H1 (cell line): ENCODE results near the gene UBXN4. TPM values are rescaled to one million over a fixed set of nuclear protein-coding genes. Genes with fewer than 3 reads are reported as not detected.
A peak's percentile ranks its signal among the peaks of the same experiment; 100 is the strongest.

Experiments
- CTCF ChIA-PET: fragments of 300-600 bp; sonication (Branson Sonifier 250); formaldehyde crosslinking; loops from one replicate; lab custom pipeline; 2021; ENCODE audit not compliant: partially characterized antibody; lab: Charles Lee
- POLR2A ChIA-PET: fragments of 300-600 bp; sonication (Branson Sonifier 250); formaldehyde crosslinking; loops from one replicate; lab custom pipeline; 2021; ENCODE audit warnings: inconsistent platforms; ENCODE audit not compliant: partially characterized antibody; lab: Charles Lee
- DNase-seq, 2 experiments: peaks; one replicate each; pipeline versions ENCODE4 v3.0.0 to v3.0.0-alpha.2; 2010 to 2022; ENCODE audit warnings: low spot score in 2 of 2, low read depth in 1 of 2, mixed read lengths in 1 of 2
- FAIRE-seq: peaks from 2 replicates; lab custom pipeline; 2011; peaks lifted over from hg19 to GRCh38; lab: Jason Lieb, UNC
- H2AFZ ChIP-seq: 2 replicates; pipeline ENCODE4 v1.8.1; 2012; ENCODE audit warnings: low read length, inconsistent platforms
- H2AK5ac ChIP-seq: 2 replicates; pipeline ENCODE4 v1.6.1; 2013; ENCODE audit warnings: low read depth, low read length
- H2BK120ac ChIP-seq: replicated peaks from 2 replicates; pipeline ENCODE3; 2013; ENCODE audit warnings: low read depth, low read length, inconsistent platforms
- H2BK12ac ChIP-seq: 2 replicates; pipeline ENCODE4 v1.6.1; 2013; ENCODE audit warnings: low read depth, low read length
- H2BK15ac ChIP-seq: 2 replicates; pipeline ENCODE4 v1.6.1; 2013; ENCODE audit warnings: low read length
- H2BK20ac ChIP-seq: 2 replicates; pipeline ENCODE4 v1.6.1; 2013; ENCODE audit warnings: low read length
- H2BK5ac ChIP-seq: 2 replicates; pipeline ENCODE4 v1.6.1; 2013; ENCODE audit warnings: low read depth, low read length
- H3K14ac ChIP-seq: 2 replicates; pipeline ENCODE4 v1.6.1; 2013; ENCODE audit warnings: inconsistent platforms; ENCODE audit not compliant: insufficient read length
- H3K18ac ChIP-seq: 2 replicates; pipeline ENCODE4 v1.6.1; 2013; ENCODE audit warnings: low read length; ENCODE audit errors: extremely low read depth
- H3K23ac ChIP-seq: 2 replicates; pipeline ENCODE4 v1.6.1; 2013; ENCODE audit warnings: inconsistent platforms; ENCODE audit not compliant: insufficient read length
- H3K23me2 ChIP-seq: 2 replicates; pipeline ENCODE4 v1.6.1; 2013; ENCODE audit warnings: low read depth, low read length
- H3K27ac ChIP-seq: 2 replicates; pipeline ENCODE4 v1.6.1; 2011; ENCODE audit warnings: low read depth, low read length, inconsistent platforms
- H3K27me3 ChIP-seq, 4 experiments: replicated peaks in 1 of 4; 1 replicate in 1 of 4; 2 replicates in 3 of 4; pipeline versions ENCODE4 v1.6.1 to v1.8.1; 2011 to 2013; ENCODE audit warnings: low read length in 3 of 4, mild to moderate bottlenecking in 3 of 4, inconsistent platforms in 2 of 4, mixed read lengths in 2 of 4, moderate library complexity in 1 of 4; ENCODE audit not compliant: control insufficient read depth in 3 of 4, insufficient read depth in 3 of 4; ENCODE audit errors: extremely low read depth in 1 of 4
- H3K36me3 ChIP-seq, 4 experiments: 2 replicates each; pipeline versions ENCODE4 v1.6.1 to v1.8.1; 2011 to 2013; ENCODE audit warnings: mild to moderate bottlenecking in 4 of 4, low read length in 3 of 4, moderate library complexity in 2 of 4, control low read depth in 1 of 4, inconsistent platforms in 1 of 4; ENCODE audit not compliant: insufficient read depth in 4 of 4, control insufficient read depth in 2 of 4
- H3K4ac ChIP-seq: replicated peaks from 2 replicates; pipeline ENCODE3; 2013; ENCODE audit warnings: low read length, low read depth, mixed read lengths, inconsistent platforms; ENCODE audit not compliant: insufficient read length
- H3K4me1 ChIP-seq, 4 experiments: replicated peaks in 1 of 4; 1 replicate in 1 of 4; 2 replicates in 3 of 4; pipeline versions ENCODE4 v1.6.1 to v1.8.1; 2011 to 2013; ENCODE audit warnings: low read length in 3 of 4, inconsistent platforms in 2 of 4, mixed read lengths in 1 of 4; ENCODE audit not compliant: insufficient read depth in 4 of 4, control insufficient read depth in 3 of 4
- H3K4me2 ChIP-seq, 2 experiments: 2 replicates each; pipeline versions ENCODE4 v1.6.1 to v1.8.1; 2011 to 2013; ENCODE audit warnings: low read depth in 2 of 2, low read length in 2 of 2, control low read depth in 1 of 2, inconsistent platforms in 1 of 2, mild to moderate bottlenecking in 1 of 2; ENCODE audit not compliant: insufficient read depth in 1 of 2
- H3K4me3 ChIP-seq, 4 experiments: fragments of 200-600, 300-600 bp in 1 of 4; sonication (generic), shearing (Covaris generic), sonication (Bioruptor Twin) in 1 of 4; 2 replicates each; pipeline versions ENCODE4 v1.5.1 to v1.8.1; 2011 to 2016; ENCODE audit warnings: low read length in 4 of 4, low read depth in 3 of 4, control low read depth in 2 of 4, inconsistent platforms in 2 of 4, mild to moderate bottlenecking in 2 of 4, mixed read lengths in 1 of 4, moderate library complexity in 1 of 4; ENCODE audit not compliant: insufficient read depth in 2 of 4; ENCODE audit errors: extremely low read depth in 1 of 4
- H3K56ac ChIP-seq: replicated peaks from 2 replicates; pipeline ENCODE3; 2013; ENCODE audit warnings: low read depth, mild to moderate bottlenecking, mixed read lengths, low read length, inconsistent platforms; ENCODE audit not compliant: insufficient read length
- H3K79me1 ChIP-seq: 2 replicates; pipeline ENCODE4 v1.6.1; 2013; ENCODE audit warnings: low read depth, low read length, control low read depth
- H3K79me2 ChIP-seq, 2 experiments: 2 replicates each; pipeline versions ENCODE4 v1.6.1 to v1.8.1; 2012 to 2013; ENCODE audit warnings: low read length in 2 of 2, mild to moderate bottlenecking in 2 of 2, inconsistent platforms in 1 of 2; ENCODE audit not compliant: insufficient read depth in 2 of 2, control insufficient read depth in 1 of 2
- H3K9ac ChIP-seq, 4 experiments: replicated peaks in 1 of 4; 1 replicate in 1 of 4; 2 replicates in 3 of 4; pipeline versions ENCODE4 v1.6.1 to v1.8.1; 2011 to 2013; ENCODE audit warnings: low read depth in 3 of 4, low read length in 3 of 4, control low read depth in 2 of 4, mild to moderate bottlenecking in 2 of 4, moderate library complexity in 2 of 4, inconsistent platforms in 1 of 4; ENCODE audit errors: extremely low read depth in 1 of 4
- H3K9me3 ChIP-seq, 2 experiments: 2 replicates each; pipeline versions ENCODE4 v1.6.1 to v1.8.1; 2012 to 2013; ENCODE audit warnings: mild to moderate bottlenecking in 2 of 2, moderate library complexity in 2 of 2, control low read depth in 1 of 2, inconsistent platforms in 1 of 2, low read depth in 1 of 2, low read length in 1 of 2, mixed read lengths in 1 of 2; ENCODE audit not compliant: insufficient read depth in 2 of 2
- H4K20me1 ChIP-seq, 2 experiments: replicated peaks in 1 of 2; 2 replicates each; pipeline versions ENCODE3 to v1.8.1; 2011 to 2013; ENCODE audit warnings: inconsistent platforms in 2 of 2, low read length in 2 of 2, mild to moderate bottlenecking in 1 of 2; ENCODE audit not compliant: insufficient read depth in 2 of 2, control insufficient read depth in 1 of 2
- H4K5ac ChIP-seq: 2 replicates; pipeline ENCODE4 v1.6.1; 2013; ENCODE audit warnings: low read length, low read depth, mixed read lengths, inconsistent platforms; ENCODE audit not compliant: insufficient read length
- H4K8ac ChIP-seq: 2 replicates; pipeline ENCODE4 v1.8.0; 2013; ENCODE audit warnings: mild to moderate bottlenecking, moderate library complexity, low read length, inconsistent platforms; ENCODE audit not compliant: insufficient read depth; ENCODE audit errors: extremely low read depth
- H4K91ac ChIP-seq: replicated peaks from 2 replicates; pipeline ENCODE3; 2013; ENCODE audit warnings: low read length, mixed read lengths, inconsistent platforms; ENCODE audit not compliant: insufficient read length
- CTCF ChIP-seq, 3 experiments: IDR thresholded peaks; 1 replicate in 2 of 3; 2 replicates in 1 of 3; pipeline versions ENCODE4 v1.5.1 to v1.6.1; 2011; ENCODE audit warnings: low read length in 3 of 3, mild to moderate bottlenecking in 3 of 3, inconsistent platforms in 2 of 3, low read depth in 1 of 3, moderate library complexity in 1 of 3; ENCODE audit not compliant: insufficient read depth in 1 of 3; ENCODE audit errors: control extremely low read depth in 1 of 3
- HDAC6 ChIP-seq: IDR thresholded peaks from one replicate; pipeline ENCODE4 v1.7.1; 2012; ENCODE audit warnings: low read depth, mild to moderate bottlenecking, inconsistent platforms, low read length, moderate library complexity
- NRF1 ChIP-seq: IDR thresholded peaks from 2 replicates; pipeline ENCODE4 v1.6.1; 2011; ENCODE audit warnings: mild to moderate bottlenecking, low read depth, low read length, improper control_type of control experiment
- RAD21 ChIP-seq, 2 experiments: IDR thresholded peaks in 1 of 2; conservative IDR thresholded peaks in 1 of 2; 2 replicates each; pipeline ENCODE4 v1.6.1; 2011; ENCODE audit warnings: low read depth in 2 of 2, low read length in 2 of 2, improper control_type of control experiment in 1 of 2, inconsistent platforms in 1 of 2, mild to moderate bottlenecking in 1 of 2, moderate library complexity in 1 of 2
- RNF2 ChIP-seq: fragments of 200-900, 300-1000 bp; sonication (generic); IDR thresholded peaks from 2 replicates; pipeline ENCODE4 v1.7.1; 2016; ENCODE audit warnings: borderline replicate concordance, low read depth, mild to moderate bottlenecking, antibody characterized with exemption, low read length; ENCODE audit not compliant: poor library complexity, severe bottlenecking; ENCODE audit errors: missing control alignments
- SIRT6 ChIP-seq: IDR thresholded peaks from one replicate; pipeline ENCODE4 v1.7.1; 2012; ENCODE audit warnings: low read length, inconsistent platforms
- YY1 ChIP-seq: IDR thresholded peaks from 2 replicates; pipeline ENCODE4 v1.6.1; 2011; ENCODE audit warnings: low read depth, mild to moderate bottlenecking, low read length
- WGBS, 2 experiments: shearing (Covaris generic) in 1 of 2; methylation state at CpG; one replicate each; pipeline versions ENCODE4 v1.1.6 to v1.1.7; 2013 to 2015; ENCODE audit warnings: low lambda C conversion rate in 2 of 2, mixed read lengths in 2 of 2, inconsistent platforms in 1 of 2, low coverage in 1 of 2, missing lambda C conversion rate in 1 of 2; ENCODE audit not compliant: insufficient replicate concordance in 2 of 2, insufficient coverage in 1 of 2, insufficient read length in 1 of 2; ENCODE audit errors: extremely low coverage in 1 of 2, missing lambda C conversion rate in 1 of 2; 5-methylcytosine and 5-hydroxymethylcytosine counted together
- polyA plus RNA-seq, 7 experiments: library from polyadenylated mRNA; depleted of rRNA in 3 of 7; stranded (reverse) in 5 of 7; unstranded in 2 of 7; fragments of >200 nt in 5 of 7; fragments of 200-250 nt in 2 of 7; gene quantifications; 1 replicate in 5 of 7; 2 replicates in 1 of 7; 4 replicates in 1 of 7; pipeline versions ENCODE4 v1.2.1 to v1.2.3, GENCODE V29; 2011 to 2013; ENCODE audit warnings: missing spikeins in 2 of 7, mixed read lengths in 2 of 7
- total RNA-seq: library from RNA; stranded (reverse); fragmentation: NEBNext Ultra II Directional; extraction: Animal tissue kit (Norgen Biotek cat#: 25700); gene quantifications from 2 replicates; pipeline ENCODE4 v1.2.1, GENCODE V29; 2021

UBXN4 gene
- total and polyA plus RNA-seq, 2 of the 8 experiments (the other 6 are each of a cell fraction or from before 2014, with no cell fraction given): 20.1 to 64.2 TPM

- Histone ChIP-seq H3K18ac (no peak overlapping the region), H2BK15ac (no peak overlapping the region), H2BK5ac (no peak overlapping the region), H3K56ac (no peak overlapping the region), H3K79me1 (no peaks in the 10 kb centered on the region; the same call in 1 of the 2 replicates), H4K8ac (no peak overlapping the region), H2AFZ (no peak overlapping the region), H3K27ac (no peak overlapping the region), H4K91ac (no peak overlapping the region), H2BK120ac (no peak overlapping the region), H3K27me3 (no peaks in the 10 kb centered on the region), H3K4me3 (no peak overlapping the region), H3K9me3 (peaks cover 15 to 29% of the 10 kb centered on the region in 2 experiments), H3K23ac (no peak overlapping the region), H3K36me3 (no peaks in the 10 kb centered on the region), H3K23me2 (no peaks in the 10 kb centered on the region), H3K4me1 (no peaks in the 10 kb centered on the region; a peak in 1 of 7 replicates), H3K9ac (no peak overlapping the region), H2AK5ac (no peak overlapping the region), H3K14ac (no peak overlapping the region), H4K5ac (no peak overlapping the region), H3K79me2 (no peaks in the 10 kb centered on the region), H2BK12ac (no peak overlapping the region), H3K4ac (no peak overlapping the region), H3K4me2 (no peak overlapping the region), H2BK20ac (no peak overlapping the region), H4K20me1 (no peaks in the 10 kb centered on the region)
- no peak for FAIRE-seq
- POLR2A ChIA-PET: no interaction called here
- 41% methylated on average over 2 of the region's 2 CpGs; no CpG with 5 or more reads in 1 of the 2 experiments for WGBS, 2 experiments
- CTCF ChIA-PET: interaction anchor here (1.4 to 5.8 kb wide), 7 partner anchors 8 to 86 kb away, joined by 3 to 87 read pairs (median 24); no protein-coding TSS in a partner anchor
- TF ChIP-seq SIRT6: no peak
- TF ChIP-seq HDAC6: no peak
- TF ChIP-seq NRF1: no peak
- 0 out of 4 replicates have a peak, but pooled peaks of 1 of the 2 experiments have one; percentile 1 for TF ChIP-seq RAD21 (IDR thresholded peaks at IDR 0.05 in 1 of 2, conservative IDR thresholded peaks at IDR 0.05 in 1 of 2; ENCODE audit: low read depth in 2 of 2, low read length in 2 of 2)
- TF ChIP-seq YY1: no peak
- no peak for TF ChIP-seq RNF2
- TF ChIP-seq CTCF (IDR thresholded peaks at IDR 0.05; ENCODE audit: control extremely low read depth in 1 of 3, insufficient read depth in 1 of 3, low read depth in 1 of 3, low read length in 3 of 3): peak in 1 of 3 experiments; percentile 26; a peak in 1 of 4 replicates
- DNase-seq: no peak
Measured at GRCh38 chr2:135799738-135800137, 58.1 kb downstream of the UBXN4 start.
